GM12873 (cell line): Measurements from ENCODE around the gene CCL13.

Experiments
- CTCF ChIP-seq: IDR thresholded peaks from 2 replicates; pipeline ENCODE4 v1.5.1; 2012; ENCODE audit warnings: low read depth, mild to moderate bottlenecking, moderate library complexity, low read length, control low read depth; ENCODE audit not compliant: insufficient read depth; ENCODE audit errors: missing control alignments

The CCL13 gene

GRCh38 chr17:34349751-34350150, 6.5 kb upstream of the CCL13 start:
- no peak for TF ChIP-seq CTCF

DNA sequence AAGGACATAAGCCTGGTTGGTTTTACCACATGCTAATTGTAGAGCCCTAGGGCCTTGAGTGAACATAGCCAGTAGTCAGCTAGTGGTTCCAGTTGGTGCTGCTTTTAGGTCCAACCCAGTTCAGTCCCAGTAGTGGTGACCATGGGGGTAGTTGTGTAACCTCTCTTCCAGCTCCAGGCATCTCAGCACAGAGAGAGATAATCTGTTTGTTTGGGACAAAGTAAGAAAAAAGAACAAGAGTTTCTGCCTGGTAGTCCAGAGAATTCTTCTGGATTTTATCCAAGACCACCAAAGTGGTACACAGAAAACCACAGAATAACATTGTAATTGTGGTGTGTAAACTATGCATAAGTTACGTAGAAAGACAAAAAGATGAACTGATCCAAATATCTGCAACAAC, 5.2 kb upstream of the CCL13 start:
- TF ChIP-seq CTCF = no peak

- TF ChIP-seq CTCF = no peak
Measured at GRCh38 chr17:34352191-34352590, 4.1 kb upstream of the CCL13 start.

DNA sequence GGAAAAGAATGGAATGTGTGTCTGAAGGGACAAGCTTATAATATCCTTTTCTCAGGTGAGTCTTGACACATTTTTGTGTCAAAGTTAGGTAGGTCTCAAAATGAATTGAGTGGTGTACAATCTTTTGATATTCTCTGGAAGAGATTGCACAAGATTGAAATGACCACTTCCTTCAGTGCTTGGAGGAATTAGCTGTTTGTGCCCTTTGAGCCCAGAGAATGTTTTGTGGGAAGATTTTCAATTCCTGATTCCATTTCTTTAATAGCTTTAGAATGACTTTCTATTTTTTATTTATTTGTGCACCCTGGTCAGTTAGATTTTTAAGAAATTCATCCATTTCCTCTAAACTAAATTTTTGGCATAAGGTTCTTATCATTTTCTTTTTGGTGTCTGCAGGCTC, 1.6 kb upstream of the CCL13 start:
- no peak for TF ChIP-seq CTCF

- TF ChIP-seq CTCF = peak; percentile 16
Measured at GRCh38 chr17:34357398-34357797, 1.1 kb downstream of the CCL13 start.

- no peak for TF ChIP-seq CTCF
Measured at GRCh38 chr17:34358631-34359030, 2.4 kb downstream of the CCL13 start.

DNA sequence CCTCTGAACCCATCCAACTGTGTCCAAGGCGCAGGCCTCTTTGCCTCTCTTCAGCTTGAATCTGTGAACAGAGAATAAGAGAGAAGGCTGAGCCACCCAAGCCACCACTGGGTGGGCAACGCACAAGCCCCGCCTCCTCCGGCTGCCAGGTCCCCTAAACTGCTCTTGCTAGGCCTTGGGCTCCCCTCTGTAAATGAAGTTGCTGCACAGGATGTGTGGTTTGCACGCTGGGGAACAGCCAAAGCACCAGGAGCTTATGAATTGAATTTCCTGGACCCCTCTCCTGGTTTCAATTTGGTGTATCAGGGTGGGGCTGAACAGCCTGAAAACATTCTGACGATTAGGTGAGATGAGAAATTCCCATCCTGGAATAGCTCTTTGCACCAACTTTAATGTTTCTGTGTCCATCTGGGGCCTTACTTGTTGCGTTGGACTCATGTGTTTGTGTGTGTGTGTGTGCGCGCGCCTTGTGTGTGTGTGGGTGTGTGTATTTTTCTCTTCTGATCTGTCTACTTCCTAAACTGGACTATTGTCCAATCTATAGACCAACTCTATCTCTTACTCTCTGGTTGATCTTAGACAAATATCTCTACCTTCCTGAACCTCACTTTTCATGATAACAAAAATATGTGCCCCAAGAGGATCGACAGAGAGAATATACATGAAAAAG, 4.5 kb downstream of the CCL13 start:
- TF ChIP-seq CTCF = no peak
